Measurements from ENCODE around the gene HES1.
"Not testable (repeated sequence)": the region's sequence is repeated elsewhere in the genome, so short reads cannot be mapped to it uniquely, and the experiment has no call there.

The HES1 gene

DNA sequence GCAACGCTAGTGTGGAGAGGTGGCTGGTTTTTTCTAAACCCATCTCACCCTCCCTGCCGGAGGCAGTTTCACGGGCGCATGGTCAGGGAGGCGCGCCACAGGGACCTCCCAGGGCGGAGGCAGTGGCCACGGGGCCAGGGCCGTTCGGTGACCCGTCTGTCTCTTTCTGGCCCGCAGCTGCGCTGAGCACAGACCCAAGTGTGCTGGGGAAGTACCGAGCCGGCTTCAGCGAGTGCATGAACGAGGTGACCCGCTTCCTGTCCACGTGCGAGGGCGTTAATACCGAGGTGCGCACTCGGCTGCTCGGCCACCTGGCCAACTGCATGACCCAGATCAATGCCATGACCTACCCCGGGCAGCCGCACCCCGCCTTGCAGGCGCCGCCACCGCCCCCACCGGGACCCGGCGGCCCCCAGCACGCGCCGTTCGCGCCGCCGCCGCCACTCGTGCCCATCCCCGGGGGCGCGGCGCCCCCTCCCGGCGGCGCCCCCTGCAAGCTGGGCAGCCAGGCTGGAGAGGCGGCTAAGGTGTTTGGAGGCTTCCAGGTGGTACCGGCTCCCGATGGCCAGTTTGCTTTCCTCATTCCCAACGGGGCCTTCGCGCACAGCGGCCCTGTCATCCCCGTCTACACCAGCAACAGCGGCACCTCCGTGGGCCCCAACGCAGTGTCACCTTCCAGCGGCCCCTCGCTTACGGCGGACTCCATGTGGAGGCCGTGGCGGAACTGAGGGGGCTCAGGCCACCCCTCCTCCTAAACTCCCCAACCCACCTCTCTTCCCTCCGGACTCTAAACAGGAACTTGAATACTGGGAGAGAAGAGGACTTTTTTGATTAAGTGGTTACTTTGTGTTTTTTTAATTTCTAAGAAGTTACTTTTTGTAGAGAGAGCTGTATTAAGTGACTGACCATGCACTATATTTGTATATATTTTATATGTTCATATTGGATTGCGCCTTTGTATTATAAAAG lies 1.8 kb downstream of the HES1 start:
- Mint-ChIP-seq H3K9me3 (no peaks in the 10 kb centered on the region), H3K36me3 (ENCODE audit: low read depth) (peaks cover 5% of the 10 kb centered on the region), H3K27me3 (ENCODE audit: low read depth) (peaks cover 68% of the 10 kb centered on the region), H3K27ac (peak overlapping the region; percentile 32), H3K4me1 (ENCODE audit: low read depth) (peaks cover 40% of the 10 kb centered on the region), H3K4me3 (peak overlapping the region; percentile 88)
- DNase-seq (ENCODE audit: low spot score): peak; percentile 42

DNA sequence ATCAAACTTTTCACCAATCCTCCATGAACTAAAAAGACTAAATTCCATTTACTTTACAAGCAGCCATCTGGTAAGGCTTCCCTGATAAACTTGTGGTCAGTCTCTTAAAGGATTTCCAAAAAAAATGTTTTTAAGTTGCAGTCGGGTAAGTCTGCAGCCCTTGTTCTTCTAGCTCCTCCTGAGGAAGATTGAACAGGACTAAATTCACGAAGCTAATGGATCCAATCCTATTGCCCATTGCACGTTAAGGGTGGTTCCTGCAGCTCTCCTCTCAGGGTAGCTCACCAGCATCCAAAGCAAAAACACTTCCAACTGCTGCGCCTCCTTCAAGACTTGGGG lies 2.8 kb downstream of the HES1 start:
- Mint-ChIP-seq H3K27me3 (ENCODE audit: low read depth) (peaks cover 62% of the 10 kb centered on the region), H3K27ac (no peak overlapping the region), H3K4me3 (no peak overlapping the region), H3K9me3 (no peaks in the 10 kb centered on the region), H3K36me3 (ENCODE audit: low read depth) (peaks cover 7% of the 10 kb centered on the region), H3K4me1 (ENCODE audit: low read depth) (peaks cover 32% of the 10 kb centered on the region)
- DNase-seq (ENCODE audit: low spot score): no peak

DNA sequence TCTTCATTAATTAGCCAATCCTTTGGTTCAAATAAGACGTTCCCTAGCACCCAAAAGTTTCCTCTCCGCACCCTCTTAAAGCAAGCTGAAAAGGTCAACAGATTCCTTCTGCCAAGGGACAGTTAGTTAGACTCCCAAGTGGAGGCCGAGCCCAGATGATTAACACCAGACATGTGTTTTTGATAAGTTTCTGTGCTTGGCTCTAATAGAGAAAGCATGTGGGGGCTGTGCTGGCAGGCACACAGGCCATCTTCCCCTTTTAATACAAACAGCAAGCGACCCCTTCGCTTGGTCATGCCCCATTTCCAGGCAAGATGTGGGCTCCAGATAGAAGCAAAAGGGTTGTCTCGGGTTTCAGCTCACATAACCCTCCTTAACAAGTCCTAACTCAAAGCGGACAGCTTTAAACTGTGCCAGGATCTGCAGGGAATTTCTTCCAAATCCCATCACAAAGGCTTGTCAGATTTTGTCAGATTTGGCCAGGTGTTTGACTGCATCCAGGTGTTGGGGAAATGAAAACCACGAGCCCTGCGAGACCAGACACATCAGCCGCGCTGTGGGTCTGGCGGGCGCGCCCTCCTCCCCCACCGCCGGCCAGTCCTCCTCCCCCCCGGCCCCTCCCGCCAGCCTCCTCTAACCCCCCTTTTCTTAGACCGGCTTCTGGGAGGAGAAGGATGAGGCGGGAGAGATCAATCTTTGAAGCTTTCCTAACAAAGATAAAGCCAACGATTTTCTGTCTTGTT lies 3.3 kb downstream of the HES1 start:
- no peak overlapping the region for H3K4me3 Mint-ChIP-seq
- H3K36me3 Mint-ChIP-seq (ENCODE audit: low read depth): peaks cover 7% of the 10 kb centered on the region
- peaks cover 32% of the 10 kb centered on the region for H3K4me1 Mint-ChIP-seq (ENCODE audit: low read depth)
- no peaks in the 10 kb centered on the region for H3K9me3 Mint-ChIP-seq
- H3K27ac Mint-ChIP-seq: no peak overlapping the region
- no peak for DNase-seq (ENCODE audit: low spot score)
- peaks cover 64% of the 10 kb centered on the region for H3K27me3 Mint-ChIP-seq (ENCODE audit: low read depth)

DNA sequence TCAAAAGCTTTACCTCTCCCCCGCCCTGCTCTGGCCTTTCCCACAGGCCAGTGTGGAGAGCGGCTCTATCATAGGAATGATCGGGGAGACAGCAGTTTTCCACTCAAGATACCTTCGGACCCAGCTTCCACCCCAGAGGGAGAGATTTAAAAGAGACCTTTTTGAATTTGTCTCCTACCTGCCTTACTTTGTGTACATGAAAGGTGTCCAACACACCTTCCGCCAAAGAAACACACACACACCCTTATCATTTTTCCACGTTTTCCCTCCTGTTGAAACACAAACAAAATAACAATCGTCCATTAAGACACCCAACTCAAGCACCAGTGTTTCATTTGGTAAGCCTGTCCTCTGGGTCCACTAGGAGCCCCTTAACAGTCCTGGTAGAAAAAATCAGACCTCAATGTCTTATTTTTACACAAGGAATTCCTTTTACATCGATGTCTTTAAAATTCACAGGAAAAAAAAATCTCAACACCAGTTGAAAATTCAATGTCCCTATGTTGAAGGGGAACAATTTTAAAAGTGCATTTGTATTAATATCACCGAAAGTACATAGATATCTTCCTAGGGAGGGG lies 4.0 kb downstream of the HES1 start:
- DNase-seq (ENCODE audit: low spot score): no peak
- H3K27me3 Mint-ChIP-seq (ENCODE audit: low read depth): peaks cover 66% of the 10 kb centered on the region
- H3K9me3 Mint-ChIP-seq: no peaks in the 10 kb centered on the region
- H3K36me3 Mint-ChIP-seq (ENCODE audit: low read depth): peaks cover 7% of the 10 kb centered on the region
- peaks cover 31% of the 10 kb centered on the region for H3K4me1 Mint-ChIP-seq (ENCODE audit: low read depth)
- no peak overlapping the region for H3K27ac Mint-ChIP-seq
- no peak overlapping the region for H3K4me3 Mint-ChIP-seq

DNA sequence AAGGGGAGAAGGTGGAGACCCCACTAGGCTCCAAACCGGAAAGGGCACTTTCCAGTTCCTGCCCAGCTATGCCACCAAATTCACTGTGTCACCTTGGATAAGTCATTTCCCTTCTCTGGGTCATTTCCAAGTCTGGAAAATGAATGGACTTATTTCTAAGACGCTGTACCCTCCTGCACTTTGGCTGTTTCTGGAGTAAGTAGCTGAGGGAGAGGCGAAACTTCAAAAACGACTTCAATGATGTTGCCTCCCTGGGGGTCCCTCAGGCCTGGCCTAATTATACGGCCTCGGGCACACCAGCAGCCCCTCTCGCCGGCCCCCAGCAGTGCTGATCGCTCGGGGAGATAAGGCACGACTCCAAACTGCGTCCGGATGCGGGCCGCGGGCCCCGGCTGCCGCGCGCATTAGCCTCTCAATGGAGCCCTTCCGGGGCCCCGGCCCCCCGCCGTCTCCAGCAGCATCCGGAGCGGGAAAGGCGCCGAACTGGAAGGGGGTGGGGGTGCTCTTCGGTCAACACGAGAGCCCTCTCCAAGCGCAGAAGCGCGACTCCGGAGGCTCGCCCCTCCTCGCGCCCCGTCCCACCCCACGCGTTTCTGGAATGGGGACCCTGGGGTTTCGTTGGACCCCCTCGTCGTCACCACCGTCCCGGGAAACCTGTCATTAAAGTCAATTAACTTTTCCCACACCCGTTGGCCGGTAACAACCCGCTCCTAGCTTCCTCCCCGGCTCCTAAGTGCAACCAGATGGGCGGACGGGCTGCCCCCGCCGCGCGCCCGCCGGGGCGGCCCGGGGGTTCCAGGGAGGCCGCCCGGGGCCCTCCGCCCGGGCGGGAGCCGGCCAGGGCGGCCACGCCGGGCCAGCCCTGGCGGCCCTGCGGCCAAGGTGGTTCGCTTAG lies 4.8 kb downstream of the HES1 start:
- H3K4me3 Mint-ChIP-seq: peak overlapping the region; percentile 46
- H3K4me1 Mint-ChIP-seq (ENCODE audit: low read depth): peaks cover 28% of the 10 kb centered on the region
- DNase-seq (ENCODE audit: low spot score): no peak
- H3K36me3 Mint-ChIP-seq (ENCODE audit: low read depth): peaks cover 7% of the 10 kb centered on the region
- H3K9me3 Mint-ChIP-seq: no peaks in the 10 kb centered on the region
- no peak overlapping the region for H3K27ac Mint-ChIP-seq
- peaks cover 71% of the 10 kb centered on the region for H3K27me3 Mint-ChIP-seq (ENCODE audit: low read depth)

DNA sequence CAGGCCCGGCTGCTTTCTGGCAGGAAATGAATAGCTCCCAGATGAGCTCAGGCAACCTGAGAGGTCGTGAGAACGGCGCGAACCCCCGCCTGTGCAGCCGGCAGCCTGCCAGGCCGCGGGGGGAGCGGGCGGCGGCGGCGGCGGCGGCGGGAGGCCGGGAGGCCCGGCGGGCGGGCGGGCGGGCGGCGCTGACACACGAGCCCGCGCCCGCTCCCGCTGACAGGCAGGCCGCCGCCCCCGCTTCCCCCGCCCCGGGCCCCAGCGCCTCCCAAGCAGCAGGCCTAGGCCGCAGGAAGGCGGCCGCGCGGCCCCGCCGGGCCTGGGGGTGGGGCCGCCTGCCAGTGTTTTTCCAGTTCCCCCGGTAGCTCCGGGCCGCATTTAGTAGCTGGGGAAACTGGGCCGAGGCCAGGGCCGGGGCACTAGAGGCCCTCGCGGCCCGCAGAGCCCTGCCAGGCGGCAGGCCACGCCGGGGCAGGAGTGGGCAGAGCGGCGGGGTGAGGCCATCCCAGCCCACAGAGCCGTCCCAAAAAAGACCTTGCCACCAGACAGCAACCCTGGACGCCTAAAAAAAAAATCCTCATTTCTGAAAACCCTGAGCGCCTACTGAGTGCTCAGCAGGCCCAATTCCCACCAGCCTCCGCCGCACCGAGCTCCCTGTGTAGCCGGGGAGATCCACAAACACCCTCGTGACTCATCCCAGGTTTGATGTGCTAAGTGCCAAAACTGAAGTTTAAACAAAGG lies 5.6 kb downstream of the HES1 start:
- Mint-ChIP-seq H3K4me3 (peak overlapping the region; percentile 41), H3K4me1 (ENCODE audit: low read depth) (peaks cover 19% of the 10 kb centered on the region), H3K27me3 (ENCODE audit: low read depth) (peaks cover 66% of the 10 kb centered on the region), H3K27ac (peak overlapping the region; percentile 15), H3K9me3 (no peaks in the 10 kb centered on the region), H3K36me3 (ENCODE audit: low read depth) (peaks cover 7% of the 10 kb centered on the region)
- DNase-seq (ENCODE audit: low spot score): peak; percentile 61

DNA sequence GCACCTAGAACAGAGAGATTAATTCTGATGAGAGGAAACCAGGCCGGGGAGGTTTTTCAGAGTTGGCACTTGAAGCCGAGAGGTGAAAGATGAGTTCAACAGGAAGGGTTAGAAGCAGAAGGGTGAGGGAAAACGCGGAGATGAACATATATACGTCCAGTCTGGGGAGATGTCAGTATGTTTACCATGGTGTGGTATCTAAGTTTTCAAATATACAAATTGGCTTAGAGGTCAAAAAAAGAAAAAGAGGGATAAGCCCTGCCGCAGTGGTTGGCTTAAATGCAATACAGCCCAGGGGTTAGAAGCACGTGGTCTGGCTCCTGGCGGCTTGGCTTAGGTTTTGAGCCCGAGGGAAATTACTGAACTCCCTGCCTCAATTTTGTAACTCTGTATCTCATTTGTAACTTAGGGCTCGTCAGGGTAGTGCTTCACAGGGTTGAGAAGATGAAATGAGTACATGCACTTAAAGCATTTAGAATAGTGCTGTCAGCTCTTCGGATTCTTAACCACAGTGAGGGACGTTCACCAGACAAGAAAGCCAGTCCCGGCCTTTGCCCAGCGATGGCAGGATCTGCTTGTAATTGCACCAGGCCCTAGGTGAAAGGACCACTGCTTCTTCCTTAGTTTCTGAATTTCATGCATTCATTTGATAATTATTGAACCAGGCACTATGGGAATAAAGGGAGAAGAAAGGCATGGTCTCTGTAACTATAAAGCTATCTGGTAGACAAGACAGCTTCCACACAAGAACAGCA lies 6.4 kb downstream of the HES1 start:
- H3K9me3 Mint-ChIP-seq: no peaks in the 10 kb centered on the region
- H3K27me3 Mint-ChIP-seq (ENCODE audit: low read depth): peaks cover 59% of the 10 kb centered on the region
- peak overlapping the region; percentile 41 for H3K4me3 Mint-ChIP-seq
- peaks cover 13% of the 10 kb centered on the region for H3K4me1 Mint-ChIP-seq (ENCODE audit: low read depth)
- no peak for DNase-seq (ENCODE audit: low spot score)
- H3K36me3 Mint-ChIP-seq (ENCODE audit: low read depth): peaks cover 5% of the 10 kb centered on the region
- peak overlapping the region; percentile 23 for H3K27ac Mint-ChIP-seq

DNA sequence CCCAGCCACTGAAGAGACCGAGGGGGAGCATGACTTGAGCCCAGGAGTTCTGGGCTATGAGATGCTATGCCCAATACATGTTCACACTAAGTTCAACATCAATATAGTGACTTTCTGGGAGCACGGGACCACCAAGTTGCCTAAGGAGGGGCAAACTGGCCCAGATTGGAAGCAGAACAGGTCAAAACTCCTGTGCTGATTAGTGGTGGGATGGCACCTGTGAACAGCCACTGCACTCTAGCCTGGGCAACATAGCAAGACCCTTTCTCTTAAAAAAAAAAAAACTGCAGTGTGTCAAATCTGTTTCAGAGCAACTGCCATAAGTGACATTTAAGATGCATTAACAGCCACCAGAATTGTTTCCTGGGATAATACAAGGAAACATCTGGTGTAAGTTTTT lies 9.8 kb downstream of the HES1 start:
- Mint-ChIP-seq H3K36me3 (ENCODE audit: low read depth) (peaks cover 2% of the 10 kb centered on the region), H3K4me3 (no peak overlapping the region), H3K27ac (no peak overlapping the region), H3K9me3 (no peaks in the 10 kb centered on the region), H3K4me1 (ENCODE audit: low read depth) (peaks cover 8% of the 10 kb centered on the region), H3K27me3 (ENCODE audit: low read depth) (peaks cover 42% of the 10 kb centered on the region)
- no peak for DNase-seq (ENCODE audit: low spot score)

GRCh38 chr3:194147679-194148078 lies 11.7 kb downstream of the HES1 start:
- Mint-ChIP-seq H3K4me3 (no peak overlapping the region), H3K36me3 (ENCODE audit: low read depth) (peaks cover 2% of the 10 kb centered on the region), H3K27ac (no peak overlapping the region), H3K27me3 (ENCODE audit: low read depth) (peaks cover 47% of the 10 kb centered on the region), H3K9me3 (no peaks in the 10 kb centered on the region), H3K4me1 (ENCODE audit: low read depth) (no peaks in the 10 kb centered on the region)
- DNase-seq (ENCODE audit: low spot score): no peak

- H3K27ac Mint-ChIP-seq: peak overlapping the region; percentile 15
- no peak for DNase-seq (ENCODE audit: low spot score)
- H3K36me3 Mint-ChIP-seq (ENCODE audit: low read depth): peaks cover 1% of the 10 kb centered on the region
- H3K4me1 Mint-ChIP-seq (ENCODE audit: low read depth): no peaks in the 10 kb centered on the region
- H3K27me3 Mint-ChIP-seq (ENCODE audit: low read depth): peaks cover 48% of the 10 kb centered on the region
- H3K9me3 Mint-ChIP-seq: no peaks in the 10 kb centered on the region
- no peak overlapping the region for H3K4me3 Mint-ChIP-seq
Measured at GRCh38 chr3:194148383-194148782, 12.4 kb downstream of the HES1 start.

DNA sequence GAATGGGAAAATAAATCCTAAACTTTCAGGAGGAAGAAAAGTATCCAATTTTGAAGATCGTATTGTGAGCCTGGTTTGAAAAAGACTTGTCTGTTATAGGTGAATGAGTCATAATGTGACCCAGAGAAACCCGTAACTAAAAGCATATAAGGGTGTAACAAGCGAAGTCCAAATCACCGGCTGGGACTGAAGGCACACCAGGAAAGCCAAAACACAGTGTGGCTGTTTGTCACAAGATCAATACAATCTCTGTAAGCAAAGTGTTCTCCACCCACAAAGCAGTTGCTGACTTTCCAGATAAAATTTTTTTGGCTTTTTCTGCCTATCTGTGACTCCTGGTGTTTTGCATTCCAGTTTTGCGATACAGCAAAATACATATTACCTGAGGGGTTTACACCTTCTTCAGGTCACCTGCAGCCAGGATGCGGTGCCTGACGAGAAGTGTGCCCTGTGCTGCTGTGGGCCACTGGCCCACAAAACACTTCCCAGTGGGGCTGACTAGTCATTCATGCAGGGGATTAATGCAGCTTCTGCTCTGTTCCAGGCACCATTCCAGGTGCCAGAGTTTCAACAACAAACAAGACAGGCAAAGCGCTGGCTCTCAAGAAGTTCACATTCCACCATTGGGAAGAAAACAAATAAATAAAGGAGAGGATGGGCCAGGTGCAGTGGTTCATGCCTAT lies 14.4 kb downstream of the HES1 start:
- Mint-ChIP-seq H3K27me3 (ENCODE audit: low read depth) (peaks cover 39% of the 10 kb centered on the region), H3K4me1 (ENCODE audit: low read depth) (no peaks in the 10 kb centered on the region), H3K9me3 (peaks cover 12% of the 10 kb centered on the region), H3K36me3 (ENCODE audit: low read depth) (no peaks in the 10 kb centered on the region), H3K4me3 (no peak overlapping the region), H3K27ac (no peak overlapping the region)
- no peak for DNase-seq (ENCODE audit: low spot score)

- H3K27ac Mint-ChIP-seq; H3K4me3 Mint-ChIP-seq; DNase-seq (ENCODE audit: low spot score); H3K4me1 Mint-ChIP-seq (ENCODE audit: low read depth); H3K36me3 Mint-ChIP-seq (ENCODE audit: low read depth): not testable (repeated sequence)
- peaks cover 35% of the 10 kb centered on the region for H3K27me3 Mint-ChIP-seq (ENCODE audit: low read depth)
- H3K9me3 Mint-ChIP-seq: peaks cover 12% of the 10 kb centered on the region
Measured at GRCh38 chr3:194150935-194151302, 15.0 kb downstream of the HES1 start.
